ENCODE results near the gene SLC4A9.

DNA sequence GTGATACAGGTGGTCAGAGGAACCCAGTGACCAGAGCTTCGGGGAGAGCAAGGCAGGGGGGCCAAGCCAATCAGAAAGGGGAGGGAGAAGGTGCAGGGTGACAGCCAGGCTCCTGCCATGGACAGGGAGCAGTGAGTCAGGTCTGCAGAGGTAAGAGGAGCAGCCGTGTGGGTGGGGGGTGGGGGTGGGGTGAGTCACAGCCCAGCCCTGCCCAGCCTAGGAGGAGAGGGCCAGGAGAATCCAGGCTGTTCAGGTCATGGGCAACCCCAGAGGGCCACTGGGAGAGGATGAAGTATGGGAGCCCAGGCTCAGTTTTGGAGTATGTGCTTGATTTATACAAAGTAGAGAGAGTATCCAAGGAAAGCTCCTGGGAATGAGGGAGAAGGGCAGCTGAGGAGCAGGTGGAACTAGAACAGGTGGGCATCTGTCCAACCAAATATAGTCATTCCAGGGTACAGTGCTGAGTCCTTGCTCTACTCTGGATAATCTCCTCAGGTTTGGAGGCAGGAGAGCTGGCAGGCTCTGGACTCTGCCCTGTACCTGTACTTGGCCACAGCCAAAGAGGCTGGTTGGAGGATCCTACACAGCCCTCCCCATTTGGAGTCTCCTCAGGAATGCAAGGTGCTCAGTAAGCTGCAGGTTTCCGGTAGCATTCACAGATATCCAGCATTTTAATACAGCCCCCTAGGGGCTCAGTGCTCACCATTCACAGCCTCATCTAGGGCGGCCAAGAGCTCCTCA, 15.1 kb upstream of the SLC4A9 start:
- TF ChIP-seq SNAI2 (CRISPR knock-in tag; IDR thresholded peaks at IDR 0.05) (no peak), ESRRG (CRISPR knock-in tag; IDR thresholded peaks at IDR 0.05) (no peak), ZC3H10 (CRISPR knock-in tag; IDR thresholded peaks at IDR 0.05) (no peak), OSR1 (CRISPR knock-in tag; IDR thresholded peaks at IDR 0.05) (no peak)
- TF ChIP-seq, protein P1, sequence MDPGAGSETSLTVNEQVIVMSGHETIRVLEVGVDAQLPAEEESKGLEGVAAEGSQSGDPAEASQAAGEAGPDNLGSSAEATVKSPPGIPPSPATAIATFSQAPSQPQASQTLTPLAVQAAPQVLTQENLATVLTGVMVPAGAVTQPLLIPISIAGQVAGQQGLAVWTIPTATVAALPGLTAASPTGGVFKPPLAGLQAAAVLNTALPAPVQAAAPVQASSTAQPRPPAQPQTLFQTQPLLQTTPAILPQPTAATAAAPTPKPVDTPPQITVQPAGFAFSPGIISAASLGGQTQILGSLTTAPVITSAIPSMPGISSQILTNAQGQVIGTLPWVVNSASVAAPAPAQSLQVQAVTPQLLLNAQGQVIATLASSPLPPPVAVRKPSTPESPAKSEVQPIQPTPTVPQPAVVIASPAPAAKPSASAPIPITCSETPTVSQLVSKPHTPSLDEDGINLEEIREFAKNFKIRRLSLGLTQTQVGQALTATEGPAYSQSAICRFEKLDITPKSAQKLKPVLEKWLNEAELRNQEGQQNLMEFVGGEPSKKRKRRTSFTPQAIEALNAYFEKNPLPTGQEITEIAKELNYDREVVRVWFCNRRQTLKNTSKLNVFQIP (CRISPR knock-in tag; IDR thresholded peaks at IDR 0.05; ENCODE audit: borderline replicate concordance, low read depth): no peak
